Endodermal cell (in vitro differentiated cells): ENCODE data around the gene ZSCAN1. TPM values are rescaled to one million over a fixed set of nuclear protein-coding genes. Genes with fewer than 3 reads are reported as not detected.
A peak's percentile ranks its signal among the peaks of the same experiment; 100 is the strongest.

Experiments used
- DNase-seq: peaks from one replicate; pipeline ENCODE4 v3.0.0-alpha.2; 2017
- H3K27ac ChIP-seq: 2 replicates; pipeline ENCODE4 v1.5.1; 2013; ENCODE audit warnings: mild to moderate bottlenecking, low read depth, low read length, moderate library complexity
- H3K27me3 ChIP-seq: 2 replicates; pipeline ENCODE4 v1.6.1; 2013; ENCODE audit warnings: mild to moderate bottlenecking, low read length, moderate library complexity; ENCODE audit not compliant: insufficient read depth, control insufficient read depth, poor library complexity, severe bottlenecking
- H3K36me3 ChIP-seq: 2 replicates; pipeline ENCODE4 v1.7.0; 2013; ENCODE audit warnings: mild to moderate bottlenecking, low read length, moderate library complexity; ENCODE audit not compliant: control insufficient read depth, insufficient read depth
- H3K4me1 ChIP-seq: one replicate; pipeline ENCODE4 v1.7.0; 2013; ENCODE audit warnings: low read length; ENCODE audit not compliant: control insufficient read depth, insufficient read depth
- H3K4me3 ChIP-seq: 2 replicates; pipeline ENCODE4 v1.5.1; 2013; ENCODE audit warnings: mild to moderate bottlenecking, low read length, moderate library complexity
- H3K9ac ChIP-seq: 2 replicates; pipeline ENCODE4 v1.6.1; 2013; ENCODE audit warnings: mild to moderate bottlenecking, low read length, moderate library complexity; ENCODE audit not compliant: poor library complexity, severe bottlenecking; ENCODE audit errors: extremely low read depth
- H3K9me3 ChIP-seq: 2 replicates; pipeline ENCODE4 v1.6.1; 2013; ENCODE audit warnings: mild to moderate bottlenecking, low read length, moderate library complexity; ENCODE audit not compliant: control insufficient read depth
- H3K27ac Mint-ChIP-seq: 2 replicates; pipeline ENCODE4 v1.8.0; 2020; ENCODE audit warnings: mixed read lengths
- H3K27me3 Mint-ChIP-seq: 2 replicates; pipeline ENCODE4 v1.8.0; 2021; ENCODE audit warnings: mild to moderate bottlenecking, mixed read lengths; ENCODE audit not compliant: insufficient read depth
- H3K36me3 Mint-ChIP-seq: 2 replicates; pipeline ENCODE4 v1.8.0; 2020; ENCODE audit warnings: low read depth, mixed read lengths
- H3K4me1 Mint-ChIP-seq: 2 replicates; pipeline ENCODE4 v1.8.0; 2020; ENCODE audit warnings: mixed read lengths
- H3K4me3 Mint-ChIP-seq: 2 replicates; pipeline ENCODE4 v1.8.0; 2020; ENCODE audit warnings: mild to moderate bottlenecking, moderate library complexity, mixed read lengths
- H3K9me3 Mint-ChIP-seq: 2 replicates; pipeline ENCODE4 v1.8.0; 2020; ENCODE audit warnings: mild to moderate bottlenecking, mixed read lengths
- WGBS, 2 experiments: methylation state at CpG; one replicate each; pipeline versions ENCODE4 v1.1.5 to v1.1.7; 2013; ENCODE audit warnings: missing lambda C conversion rate in 2 of 2, mixed read lengths in 1 of 2; ENCODE audit not compliant: insufficient coverage in 1 of 2, insufficient read length in 1 of 2; 5-methylcytosine and 5-hydroxymethylcytosine counted together
- total RNA-seq, 2 donors: library from RNA; stranded (reverse); fragmentation: NEBNext Ultra II Directional in 1 of 2; extraction: Animal tissue kit (Norgen Biotek cat#: 25700) in 1 of 2; gene quantifications; 2 replicates in 1 of 2; 3 replicates in 1 of 2; pipeline ENCODE4 v1.2.1, GENCODE V29; 2021
- TF ChIP-seq, protein P1 (sequence below): fragments of 200-600 bp; sonication (generic); conservative IDR thresholded peaks from 2 replicates; pipeline ENCODE4 v1.5.0; 2021; ENCODE audit warnings: antibody characterized with exemption, mild to moderate bottlenecking

The ZSCAN1 gene
- total RNA-seq, 2 donors from 2014 or later, result 1.5 to 2.2 TPM

DNA sequence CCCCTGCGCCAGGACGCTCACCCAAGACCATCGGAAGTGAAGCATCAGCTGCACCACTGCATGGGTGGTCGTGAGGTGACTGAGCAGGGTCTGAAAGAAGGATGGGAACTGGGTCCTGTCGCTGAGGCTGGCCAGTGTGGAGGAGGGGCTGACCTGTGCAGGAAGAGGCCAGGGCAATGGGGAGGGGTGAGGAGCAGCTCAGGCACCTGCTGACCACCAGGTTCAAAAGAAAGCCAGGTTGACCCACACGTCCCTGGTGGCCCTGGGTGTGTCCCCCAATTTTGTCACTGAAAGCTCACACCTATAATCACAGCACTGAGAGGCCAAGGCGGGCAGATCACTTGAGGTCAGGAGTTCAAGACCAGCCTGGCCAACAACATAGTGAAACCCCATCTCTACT lies 13.7 kb upstream of the ZSCAN1 start:
- peaks cover 62% of the 10 kb centered on the region for H3K9me3 Mint-ChIP-seq
- Histone ChIP-seq H3K9ac (no peak overlapping the region), H3K27ac (no peak overlapping the region), H3K27me3 (no peaks in the 10 kb centered on the region), H3K4me3 (no peak overlapping the region), H3K9me3 (peaks cover 45% of the 10 kb centered on the region), H3K4me1 (no peaks in the 10 kb centered on the region), H3K36me3 (no peaks in the 10 kb centered on the region)
- no peak overlapping the region for H3K27ac Mint-ChIP-seq
- DNase-seq, result no peak
- H3K4me1 Mint-ChIP-seq, result no peaks in the 10 kb centered on the region
- no peak overlapping the region for H3K4me3 Mint-ChIP-seq
- H3K27me3 Mint-ChIP-seq, result peaks cover 32% of the 10 kb centered on the region
- TF ChIP-seq, protein P1, sequence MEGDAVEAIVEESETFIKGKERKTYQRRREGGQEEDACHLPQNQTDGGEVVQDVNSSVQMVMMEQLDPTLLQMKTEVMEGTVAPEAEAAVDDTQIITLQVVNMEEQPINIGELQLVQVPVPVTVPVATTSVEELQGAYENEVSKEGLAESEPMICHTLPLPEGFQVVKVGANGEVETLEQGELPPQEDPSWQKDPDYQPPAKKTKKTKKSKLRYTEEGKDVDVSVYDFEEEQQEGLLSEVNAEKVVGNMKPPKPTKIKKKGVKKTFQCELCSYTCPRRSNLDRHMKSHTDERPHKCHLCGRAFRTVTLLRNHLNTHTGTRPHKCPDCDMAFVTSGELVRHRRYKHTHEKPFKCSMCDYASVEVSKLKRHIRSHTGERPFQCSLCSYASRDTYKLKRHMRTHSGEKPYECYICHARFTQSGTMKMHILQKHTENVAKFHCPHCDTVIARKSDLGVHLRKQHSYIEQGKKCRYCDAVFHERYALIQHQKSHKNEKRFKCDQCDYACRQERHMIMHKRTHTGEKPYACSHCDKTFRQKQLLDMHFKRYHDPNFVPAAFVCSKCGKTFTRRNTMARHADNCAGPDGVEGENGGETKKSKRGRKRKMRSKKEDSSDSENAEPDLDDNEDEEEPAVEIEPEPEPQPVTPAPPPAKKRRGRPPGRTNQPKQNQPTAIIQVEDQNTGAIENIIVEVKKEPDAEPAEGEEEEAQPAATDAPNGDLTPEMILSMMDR, result no peak
- 69 to 72% methylated on average over 5 to 7 of the region's 7 CpGs for WGBS, 2 experiments
- peaks cover 5% of the 10 kb centered on the region for H3K36me3 Mint-ChIP-seq

DNA sequence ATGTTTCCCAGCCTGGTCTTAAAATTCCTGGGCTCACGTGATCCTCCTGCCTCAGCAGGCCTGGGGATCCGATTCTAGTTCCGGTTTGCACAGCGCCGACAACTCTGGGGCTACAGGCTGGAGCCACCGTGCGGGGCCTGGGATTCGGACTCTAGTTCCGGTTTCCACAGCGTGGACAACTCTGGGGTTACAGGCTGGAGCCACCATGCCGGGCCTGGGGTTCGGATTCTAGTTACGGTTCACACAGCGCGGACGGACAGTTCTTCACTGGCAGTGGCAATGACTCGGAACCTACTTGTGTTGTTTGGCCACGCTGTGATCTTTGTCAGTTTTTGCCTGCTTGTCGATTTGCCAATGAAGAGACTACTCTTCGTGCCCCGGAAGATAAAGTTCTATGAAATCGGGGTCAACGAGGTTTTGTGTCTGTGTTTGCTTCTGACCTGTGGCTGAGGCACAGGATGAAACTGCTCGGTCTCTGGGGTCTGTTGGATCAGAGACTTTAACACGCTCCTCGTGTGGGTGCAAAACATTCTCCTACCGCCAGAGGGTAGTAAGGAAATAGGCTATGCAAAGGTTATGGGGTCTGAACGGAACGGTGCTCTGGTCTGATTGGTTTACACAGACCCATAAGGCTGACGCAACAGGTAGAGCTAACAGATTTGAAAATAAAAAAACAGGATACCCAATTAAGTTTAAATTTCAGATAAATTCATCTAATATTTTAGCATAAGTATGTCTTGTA lies 12.1 kb upstream of the ZSCAN1 start:
- Histone ChIP-seq H3K36me3 (no peaks in the 10 kb centered on the region), H3K9ac (no peak overlapping the region), H3K4me3 (no peak overlapping the region), H3K9me3 (peaks cover 40% of the 10 kb centered on the region), H3K27me3 (no peaks in the 10 kb centered on the region), H3K27ac (no peak overlapping the region), H3K4me1 (no peaks in the 10 kb centered on the region)
- TF ChIP-seq, protein P1, result peak; percentile 77
- Mint-ChIP-seq H3K4me3 (no peak overlapping the region), H3K36me3 (no peaks in the 10 kb centered on the region), H3K4me1 (no peaks in the 10 kb centered on the region), H3K9me3 (peaks cover 62% of the 10 kb centered on the region), H3K27me3 (peaks cover 30% of the 10 kb centered on the region), H3K27ac (no peak overlapping the region)
- DNase-seq, result peak; percentile 85
- WGBS, 2 experiments, result 71 to 73% methylated on average over 22 to 30 of the region's 30 CpGs

DNA sequence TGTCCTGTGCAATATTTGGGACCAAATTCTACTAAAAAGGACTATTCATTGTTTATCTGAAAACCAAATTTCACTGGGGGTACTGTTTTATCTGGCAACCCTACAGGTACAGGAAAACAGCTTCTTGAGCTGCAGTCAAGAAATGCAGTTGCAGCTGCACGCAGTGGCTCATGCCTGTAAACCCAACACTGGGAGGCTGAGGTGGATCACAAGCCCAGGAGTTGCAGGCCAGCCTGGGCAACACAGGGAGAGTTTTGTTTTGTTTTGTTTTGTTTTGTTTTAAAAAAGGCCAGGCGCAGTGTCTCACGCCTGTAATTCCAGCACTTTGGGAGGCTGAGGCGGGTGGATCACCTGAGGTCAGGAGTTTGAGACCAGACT lies 11.6 kb upstream of the ZSCAN1 start:
- Histone ChIP-seq H3K27ac (no peak overlapping the region), H3K9me3 (peaks cover 34% of the 10 kb centered on the region), H3K4me1 (no peaks in the 10 kb centered on the region), H3K36me3 (no peaks in the 10 kb centered on the region), H3K4me3 (no peak overlapping the region), H3K9ac (no peak overlapping the region), H3K27me3 (no peaks in the 10 kb centered on the region)
- Mint-ChIP-seq H3K27ac (no peak overlapping the region), H3K4me3 (no peak overlapping the region), H3K9me3 (peaks cover 62% of the 10 kb centered on the region), H3K4me1 (no peaks in the 10 kb centered on the region), H3K27me3 (peaks cover 30% of the 10 kb centered on the region), H3K36me3 (no peaks in the 10 kb centered on the region)
- TF ChIP-seq, protein P1, result no peak
- WGBS, 2 experiments, result 74 to 86% methylated on average over 4 of the region's 4 CpGs
- no peak for DNase-seq
